ENCODE results near the gene ACSF2. TPM values are rescaled to one million over a fixed set of nuclear protein-coding genes. Genes with fewer than 3 reads are reported as not detected.
"Not testable (repeated sequence)": the region's sequence is repeated elsewhere in the genome, so short reads cannot be mapped to it uniquely, and the experiment has no call there.

The ACSF2 gene
- total and polyA plus RNA-seq, 8 donors = 16.1 to 172 (median 67.9) TPM

- peak overlapping the region in 1 of 4 donors; percentile 42 for H3K4me3 ChIP-seq
- H3K36me3 ChIP-seq = peaks cover 0 to 48% (median 42%) of the 10 kb centered on the region in 4 donors
- WGBS, 5 donors = 60 to 77% (median 68%) methylated on average over 17 to 19 of the region's 19 CpGs
- DNase-seq = no peak
- TF ChIP-seq, protein P1, sequence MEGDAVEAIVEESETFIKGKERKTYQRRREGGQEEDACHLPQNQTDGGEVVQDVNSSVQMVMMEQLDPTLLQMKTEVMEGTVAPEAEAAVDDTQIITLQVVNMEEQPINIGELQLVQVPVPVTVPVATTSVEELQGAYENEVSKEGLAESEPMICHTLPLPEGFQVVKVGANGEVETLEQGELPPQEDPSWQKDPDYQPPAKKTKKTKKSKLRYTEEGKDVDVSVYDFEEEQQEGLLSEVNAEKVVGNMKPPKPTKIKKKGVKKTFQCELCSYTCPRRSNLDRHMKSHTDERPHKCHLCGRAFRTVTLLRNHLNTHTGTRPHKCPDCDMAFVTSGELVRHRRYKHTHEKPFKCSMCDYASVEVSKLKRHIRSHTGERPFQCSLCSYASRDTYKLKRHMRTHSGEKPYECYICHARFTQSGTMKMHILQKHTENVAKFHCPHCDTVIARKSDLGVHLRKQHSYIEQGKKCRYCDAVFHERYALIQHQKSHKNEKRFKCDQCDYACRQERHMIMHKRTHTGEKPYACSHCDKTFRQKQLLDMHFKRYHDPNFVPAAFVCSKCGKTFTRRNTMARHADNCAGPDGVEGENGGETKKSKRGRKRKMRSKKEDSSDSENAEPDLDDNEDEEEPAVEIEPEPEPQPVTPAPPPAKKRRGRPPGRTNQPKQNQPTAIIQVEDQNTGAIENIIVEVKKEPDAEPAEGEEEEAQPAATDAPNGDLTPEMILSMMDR (IDR thresholded peaks at IDR 0.05) = no peak
- TF ChIP-seq EP300 (IDR thresholded peaks at IDR 0.05) (no peak), POLR2A (IDR thresholded peaks at IDR 0.05) (no peak), POLR2AphosphoS5 (IDR thresholded peaks at IDR 0.05) (no peak)
- intact Hi-C loops (cut with DNase I; ENCODE audit: low total_unique reads) = loop anchor here (10.0 kb wide), 1 partner anchor 105 kb away; no protein-coding TSS in a partner anchor
- H3K27ac ChIP-seq = no peak overlapping the region
- no peaks in the 10 kb centered on the region for H3K9me3 ChIP-seq
- peaks cover 31 to 40% (median 34%) of the 10 kb centered on the region in 4 donors for H3K4me1 ChIP-seq
- H3K27me3 ChIP-seq = peaks cover 0 to 35% (median 12%) of the 10 kb centered on the region in 3 donors
Observed at GRCh38 chr17:50469671-50470305, 43.8 kb downstream of the ACSF2 start.

- 71 to 87% (median 85%) methylated on average over 6 of the region's 6 CpGs for WGBS, 5 donors
- no peak overlapping the region for H3K27ac ChIP-seq
- H3K4me1 ChIP-seq = peaks cover 31 to 37% (median 35%) of the 10 kb centered on the region in 4 donors
- TF ChIP-seq, protein P1 (IDR thresholded peaks at IDR 0.05) = no peak
- peaks cover 0 to 44% (median 36%) of the 10 kb centered on the region in 4 donors for H3K36me3 ChIP-seq
- peaks cover 0 to 35% (median 12%) of the 10 kb centered on the region in 3 donors for H3K27me3 ChIP-seq
- H3K9me3 ChIP-seq = no peaks in the 10 kb centered on the region
- no peak overlapping the region for H3K4me3 ChIP-seq
- intact Hi-C loops (cut with DNase I; ENCODE audit: low total_unique reads) = loop anchor here (10.0 kb wide), 1 partner anchor 106 kb away; no protein-coding TSS in a partner anchor
- no peak for DNase-seq
Observed at GRCh38 chr17:50470426-50470825, 44.4 kb downstream of the ACSF2 start.

- Histone ChIP-seq H3K27ac (no peak overlapping the region), H3K36me3 (peaks cover 0 to 43% (median 35%) of the 10 kb centered on the region in 4 donors), H3K27me3 (peaks cover 0 to 35% (median 12%) of the 10 kb centered on the region in 3 donors), H3K4me1 (peaks cover 31 to 36% (median 35%) of the 10 kb centered on the region in 4 donors), H3K9me3 (no peaks in the 10 kb centered on the region), H3K4me3 (no peak overlapping the region)
- intact Hi-C loops (cut with DNase I; ENCODE audit: low total_unique reads) = loop anchor here (10.0 kb wide), 1 partner anchor 106 kb away; no protein-coding TSS in a partner anchor
- WGBS, 5 donors = 80 to 90% (median 87%) methylated on average over 19 to 22 of the region's 22 CpGs
- TF ChIP-seq POLR2A (IDR thresholded peaks at IDR 0.05) (no peak), EP300 (IDR thresholded peaks at IDR 0.05) (no peak), POLR2AphosphoS5 (IDR thresholded peaks at IDR 0.05) (no peak)
- TF ChIP-seq, protein P1 (IDR thresholded peaks at IDR 0.05) = no peak
- DNase-seq = no peak
Observed at GRCh38 chr17:50471009-50471905, 45.2 kb downstream of the ACSF2 start.

GRCh38 chr17:50472286-50472685, 46.3 kb downstream of the ACSF2 start:
- Histone ChIP-seq H3K27me3 (peaks cover 0 to 27% (median 12%) of the 10 kb centered on the region in 3 donors), H3K9me3 (no peaks in the 10 kb centered on the region), H3K36me3 (peaks cover 0 to 43% (median 35%) of the 10 kb centered on the region in 4 donors), H3K4me3 (no peak overlapping the region), H3K4me1 (peaks cover 24 to 26% (median 25%) of the 10 kb centered on the region in 4 donors), H3K27ac (no peak overlapping the region)
- WGBS, 5 donors = 95 to 97% (median 95%) methylated on average over 10 of the region's 10 CpGs
- DNase-seq = no peak
- intact Hi-C loops (cut with DNase I; ENCODE audit: low total_unique reads) = loop anchor here (10.0 kb wide), 1 partner anchor 107 kb away; no protein-coding TSS in a partner anchor
- TF ChIP-seq, protein P1 (IDR thresholded peaks at IDR 0.05) = no peak
- TF ChIP-seq POLR2AphosphoS5 (IDR thresholded peaks at IDR 0.05) = no peak
- TF ChIP-seq POLR2A (IDR thresholded peaks at IDR 0.05) = no peak
- no peak for TF ChIP-seq EP300 (IDR thresholded peaks at IDR 0.05)

GRCh38 chr17:50472761-50473161, 46.7 kb downstream of the ACSF2 start:
- not testable (repeated sequence) for H3K9me3 ChIP-seq, H3K27ac ChIP-seq, H3K4me3 ChIP-seq, DNase-seq
- 78 to 94% (median 87%) methylated on average over 13 of the region's 13 CpGs for WGBS, 5 donors
- Histone ChIP-seq H3K36me3 (peaks cover 0 to 43% (median 35%) of the 10 kb centered on the region in 4 donors), H3K27me3 (peaks cover 0 to 22% (median 12%) of the 10 kb centered on the region in 3 donors), H3K4me1 (peaks cover 19 to 27% (median 23%) of the 10 kb centered on the region in 4 donors)
- intact Hi-C loops (cut with DNase I; ENCODE audit: low total_unique reads) = loop anchor here (10.0 kb wide), 1 partner anchor 108 kb away; no protein-coding TSS in a partner anchor
